NCI-H2107 (cell line): ENCODE data around the gene ZBTB7C.

Source experiments
- DNase-seq: peaks from one replicate; lab custom pipeline; 2025; lab: John Stamatoyannopoulos, UW

Gene ZBTB7C

GRCh38 chr18:48390641-48391040 is 18.5 kb downstream of the ZBTB7C start:
- DNase-seq = no peak

GRCh38 chr18:48388478-48388877 is 20.7 kb downstream of the ZBTB7C start:
- DNase-seq = no peak

GRCh38 chr18:48387300-48387699 is 21.9 kb downstream of the ZBTB7C start:
- no peak for DNase-seq

- DNase-seq = no peak
Measured at GRCh38 chr18:48385596-48385995, 23.6 kb downstream of the ZBTB7C start.

- no peak for DNase-seq
Measured at GRCh38 chr18:48376934-48377333, 32.2 kb downstream of the ZBTB7C start.

GRCh38 chr18:48376406-48376805 is 32.8 kb downstream of the ZBTB7C start:
- DNase-seq = no peak

GRCh38 chr18:48375150-48375800 is 33.9 kb downstream of the ZBTB7C start:
- no peak for DNase-seq

- DNase-seq = no peak
Measured at GRCh38 chr18:48374423-48375149, 34.6 kb downstream of the ZBTB7C start.

GRCh38 chr18:48371854-48372602 is 37.2 kb downstream of the ZBTB7C start:
- DNase-seq = no peak

- no peak for DNase-seq
Measured at GRCh38 chr18:48367557-48367956, 41.6 kb downstream of the ZBTB7C start.

- DNase-seq = no peak
Measured at GRCh38 chr18:48365965-48366364, 43.2 kb downstream of the ZBTB7C start.

- no peak for DNase-seq
Measured at GRCh38 chr18:48364146-48364545, 45.0 kb downstream of the ZBTB7C start.

GRCh38 chr18:48363175-48363574 is 46.0 kb downstream of the ZBTB7C start:
- DNase-seq = no peak

- no peak for DNase-seq
Measured at GRCh38 chr18:48361801-48362200, 47.4 kb downstream of the ZBTB7C start.

- DNase-seq = no peak
Measured at GRCh38 chr18:48360376-48361021, 48.7 kb downstream of the ZBTB7C start.

GRCh38 chr18:48359626-48360025 is 49.6 kb downstream of the ZBTB7C start:
- DNase-seq = no peak

GRCh38 chr18:48358868-48359267 is 50.3 kb downstream of the ZBTB7C start:
- DNase-seq = no peak

- no peak for DNase-seq
Measured at GRCh38 chr18:48356909-48357631, 52.1 kb downstream of the ZBTB7C start.

- DNase-seq = no peak
Measured at GRCh38 chr18:48356151-48356745, 52.9 kb downstream of the ZBTB7C start.

- DNase-seq = no peak
Measured at GRCh38 chr18:48355276-48356115, 53.7 kb downstream of the ZBTB7C start.
